Neural crest cell (in vitro differentiated cells): ENCODE measurements around the gene GRIP2. TPM values are rescaled to one million over a fixed set of nuclear protein-coding genes. Genes with fewer than 3 reads are reported as not detected.

Experiments
- DNase-seq: peaks from one replicate; pipeline ENCODE4 v3.0.0; 2021; ENCODE audit warnings: low read depth, mixed read lengths, low spot score
- H3K27ac Mint-ChIP-seq: one replicate; pipeline ENCODE4 v1.8.0; 2021; ENCODE audit warnings: mild to moderate bottlenecking, mixed read lengths; ENCODE audit not compliant: unreplicated experiment
- H3K27me3 Mint-ChIP-seq: 2 replicates; pipeline ENCODE4 v1.8.0; 2021; ENCODE audit warnings: low read depth, mild to moderate bottlenecking, mixed read lengths
- H3K36me3 Mint-ChIP-seq: 2 replicates; pipeline ENCODE4 v1.8.0; 2021; ENCODE audit warnings: low read depth, mild to moderate bottlenecking, mixed read lengths
- H3K4me1 Mint-ChIP-seq: 2 replicates; pipeline ENCODE4 v1.8.0; 2021; ENCODE audit warnings: mixed read lengths
- H3K4me3 Mint-ChIP-seq: one replicate; pipeline ENCODE4 v1.8.0; 2021; ENCODE audit warnings: mild to moderate bottlenecking, mixed read lengths
- H3K9me3 Mint-ChIP-seq: 2 replicates; pipeline ENCODE4 v1.8.0; 2021; ENCODE audit warnings: mixed read lengths
- total RNA-seq: library from RNA; stranded (reverse); gene quantifications from 2 replicates; pipeline ENCODE4 v1.2.1, GENCODE V29; 2021
- TF ChIP-seq, protein P1 (sequence below): fragments of 200-600 bp; sonication (generic); conservative IDR thresholded peaks from 2 replicates; pipeline ENCODE4 v1.5.0; 2021; ENCODE audit warnings: antibody characterized with exemption, mild to moderate bottlenecking

GRIP2 gene
- total RNA-seq, 1 donor from 2014 or later = 3.2 TPM

GRCh38 chr3:14582045-14582410 lies 41.9 kb upstream of the GRIP2 start:
- Mint-ChIP-seq H3K9me3 (no peaks in the 10 kb centered on the region), H3K27ac (no peak overlapping the region), H3K36me3 (no peaks in the 10 kb centered on the region), H3K27me3 (no peaks in the 10 kb centered on the region), H3K4me3 (no peak overlapping the region), H3K4me1 (no peaks in the 10 kb centered on the region)
- TF ChIP-seq, protein P1, sequence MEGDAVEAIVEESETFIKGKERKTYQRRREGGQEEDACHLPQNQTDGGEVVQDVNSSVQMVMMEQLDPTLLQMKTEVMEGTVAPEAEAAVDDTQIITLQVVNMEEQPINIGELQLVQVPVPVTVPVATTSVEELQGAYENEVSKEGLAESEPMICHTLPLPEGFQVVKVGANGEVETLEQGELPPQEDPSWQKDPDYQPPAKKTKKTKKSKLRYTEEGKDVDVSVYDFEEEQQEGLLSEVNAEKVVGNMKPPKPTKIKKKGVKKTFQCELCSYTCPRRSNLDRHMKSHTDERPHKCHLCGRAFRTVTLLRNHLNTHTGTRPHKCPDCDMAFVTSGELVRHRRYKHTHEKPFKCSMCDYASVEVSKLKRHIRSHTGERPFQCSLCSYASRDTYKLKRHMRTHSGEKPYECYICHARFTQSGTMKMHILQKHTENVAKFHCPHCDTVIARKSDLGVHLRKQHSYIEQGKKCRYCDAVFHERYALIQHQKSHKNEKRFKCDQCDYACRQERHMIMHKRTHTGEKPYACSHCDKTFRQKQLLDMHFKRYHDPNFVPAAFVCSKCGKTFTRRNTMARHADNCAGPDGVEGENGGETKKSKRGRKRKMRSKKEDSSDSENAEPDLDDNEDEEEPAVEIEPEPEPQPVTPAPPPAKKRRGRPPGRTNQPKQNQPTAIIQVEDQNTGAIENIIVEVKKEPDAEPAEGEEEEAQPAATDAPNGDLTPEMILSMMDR = no peak
- no peak for DNase-seq

GRCh38 chr3:14581334-14582044 lies 41.3 kb upstream of the GRIP2 start:
- Mint-ChIP-seq H3K27me3 (no peaks in the 10 kb centered on the region), H3K9me3 (no peaks in the 10 kb centered on the region), H3K36me3 (no peaks in the 10 kb centered on the region), H3K4me3 (no peak overlapping the region), H3K4me1 (no peaks in the 10 kb centered on the region), H3K27ac (no peak overlapping the region)
- TF ChIP-seq, protein P1 = no peak
- DNase-seq = no peak

- DNase-seq = no peak
- TF ChIP-seq, protein P1 = no peak
- no peaks in the 10 kb centered on the region for H3K4me1 Mint-ChIP-seq
- H3K36me3 Mint-ChIP-seq = no peaks in the 10 kb centered on the region
- H3K27me3 Mint-ChIP-seq = no peaks in the 10 kb centered on the region
- H3K27ac Mint-ChIP-seq = no peak overlapping the region
- no peak overlapping the region for H3K4me3 Mint-ChIP-seq
- H3K9me3 Mint-ChIP-seq = no peaks in the 10 kb centered on the region
Observed at GRCh38 chr3:14577897-14578296, 37.8 kb upstream of the GRIP2 start.

DNA sequence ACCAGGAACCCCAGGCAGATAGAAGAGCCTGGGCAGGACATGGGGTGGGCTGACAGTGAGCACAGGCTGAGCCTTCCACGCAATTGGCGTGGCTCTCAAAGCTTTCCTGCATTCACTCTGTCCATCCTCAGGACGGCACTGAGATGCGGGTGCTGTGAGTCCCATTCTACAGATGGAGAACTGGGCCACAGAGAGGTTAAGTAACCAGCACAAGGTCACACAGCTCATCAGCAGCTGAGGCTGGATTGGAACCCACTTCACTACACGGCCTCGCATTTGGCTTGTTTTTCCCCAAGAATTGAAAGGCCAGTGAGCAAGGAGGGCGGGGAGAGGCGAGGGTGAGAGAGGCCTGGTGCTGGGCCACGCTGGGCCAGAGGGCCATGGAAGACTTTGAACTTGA lies 36.0 kb upstream of the GRIP2 start:
- Mint-ChIP-seq H3K9me3 (no peaks in the 10 kb centered on the region), H3K4me3 (no peak overlapping the region), H3K27ac (no peak overlapping the region), H3K27me3 (no peaks in the 10 kb centered on the region), H3K4me1 (no peaks in the 10 kb centered on the region), H3K36me3 (no peaks in the 10 kb centered on the region)
- no peak for DNase-seq
- TF ChIP-seq, protein P1 = no peak

DNA sequence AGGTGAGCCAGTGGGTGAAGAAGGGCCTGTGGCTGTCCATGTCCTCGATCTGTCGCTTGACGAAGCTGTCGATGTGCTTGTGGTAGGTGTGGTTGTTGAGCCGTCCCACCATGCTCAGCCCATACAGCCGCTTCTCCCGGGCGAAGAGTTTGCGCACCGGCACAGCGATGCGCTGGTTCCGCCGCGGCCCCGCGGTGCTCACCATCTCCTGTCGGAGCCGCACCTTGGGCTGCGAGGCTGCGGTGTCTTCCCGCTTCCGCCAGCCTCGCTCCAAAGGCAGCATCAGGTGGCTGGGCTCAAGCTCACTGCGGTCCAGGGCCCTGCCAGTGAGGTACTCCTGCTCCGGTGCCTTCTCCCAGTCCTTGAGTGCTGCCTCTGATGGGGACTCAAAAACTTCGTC lies 34.0 kb upstream of the GRIP2 start:
- H3K27me3 Mint-ChIP-seq = no peaks in the 10 kb centered on the region
- H3K4me1 Mint-ChIP-seq = peaks cover 6% of the 10 kb centered on the region
- no peak for DNase-seq
- no peak overlapping the region for H3K27ac Mint-ChIP-seq
- no peaks in the 10 kb centered on the region for H3K9me3 Mint-ChIP-seq
- TF ChIP-seq, protein P1 = no peak
- no peaks in the 10 kb centered on the region for H3K36me3 Mint-ChIP-seq
- H3K4me3 Mint-ChIP-seq = no peak overlapping the region
